GM18498 (cell line): Measurements from ENCODE around the gene FERMT3.

Experiments
- ATAC-seq: cut with Tn5 transposase; IDR thresholded peaks from one replicate; pipeline ENCODE4 v1.9.1; 2021; ENCODE audit warnings: mild to moderate bottlenecking, moderate library complexity; ENCODE audit not compliant: unreplicated experiment

Gene FERMT3

GRCh38 chr11:64185693-64186491 lies 20.6 kb upstream of the FERMT3 start, which contains the start of gene STIP1:
Gene STIP1, plus strand, starts transcription at chr11:64186171. Its CDS starts 91 bp downstream, at chr11:64186262.
- peak; percentile 84 for ATAC-seq

- no peak for ATAC-seq
These were observed 19.9 kb upstream of the FERMT3 start for GRCh38 chr11:64186492-64187165.

GRCh38 chr11:64192434-64192833 lies 14.1 kb upstream of the FERMT3 start:
- ATAC-seq: no peak

GRCh38 chr11:64196626-64197025 lies 9.9 kb upstream of the FERMT3 start:
- no peak for ATAC-seq

GRCh38 chr11:64198511-64198910 lies 8.0 kb upstream of the FERMT3 start:
- ATAC-seq: no peak

- ATAC-seq: no peak
These were observed 5.0 kb upstream of the FERMT3 start for GRCh38 chr11:64201543-64201942.

GRCh38 chr11:64202992-64203391 lies 3.5 kb upstream of the FERMT3 start:
- ATAC-seq: no peak

GRCh38 chr11:64203421-64204079 lies 3.0 kb upstream of the FERMT3 start:
- ATAC-seq: no peak

GRCh38 chr11:64204080-64204440 lies 2.5 kb upstream of the FERMT3 start:
- ATAC-seq: no peak

GRCh38 chr11:64204464-64204989 lies 2.0 kb upstream of the FERMT3 start:
- ATAC-seq: no peak

- ATAC-seq: peak; percentile 56
These were observed 950 bp downstream of the FERMT3 start for GRCh38 chr11:64207256-64208085.

- ATAC-seq: no peak
These were observed 1.7 kb downstream of the FERMT3 start for GRCh38 chr11:64208086-64208795.

GRCh38 chr11:64208796-64209562 lies 2.5 kb downstream of the FERMT3 start:
- ATAC-seq: no peak

- ATAC-seq: no peak
These were observed 3.0 kb downstream of the FERMT3 start for GRCh38 chr11:64209563-64209843.

GRCh38 chr11:64210301-64211020 lies 3.9 kb downstream of the FERMT3 start:
- ATAC-seq: no peak

- ATAC-seq: no peak
These were observed 4.8 kb downstream of the FERMT3 start for GRCh38 chr11:64211181-64211872.

- ATAC-seq: no peak
These were observed 10.4 kb downstream of the FERMT3 start for GRCh38 chr11:64216879-64217278.

- ATAC-seq: no peak
These were observed 12.3 kb downstream of the FERMT3 start for GRCh38 chr11:64218628-64219353.
